Measurements from ENCODE around the gene NWD2. TPM values are rescaled to one million over a fixed set of nuclear protein-coding genes. Genes with fewer than 3 reads are reported as not detected.

The NWD2 gene
- total RNA-seq, 1 experiment from 2014 or later, result not detected

DNA sequence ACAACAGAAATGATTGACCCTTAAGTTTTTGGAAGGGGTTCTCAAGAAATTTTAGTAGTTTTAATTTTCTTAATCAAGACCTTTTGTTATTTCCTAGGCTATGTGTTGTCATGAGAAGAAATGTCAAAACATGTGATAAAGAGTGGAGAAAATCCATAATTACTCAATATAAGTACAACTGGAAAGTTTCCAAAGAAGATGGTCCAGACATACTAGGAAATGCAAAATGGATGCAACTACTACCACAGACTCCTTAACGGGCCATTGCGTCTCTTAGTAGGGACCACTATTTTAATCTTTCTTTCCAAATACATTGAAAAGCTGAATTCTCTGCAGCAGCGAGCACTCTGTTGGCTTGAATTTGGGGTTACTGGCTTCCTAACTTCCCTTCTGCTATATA, 148.8 kb downstream of the NWD2 start:
- Histone ChIP-seq H3K9me2 (ENCODE audit: insufficient read depth) (no peaks in the 10 kb centered on the region), H3K4me1 (ENCODE audit: control insufficient read depth in 1 of 2, insufficient read depth in 2 of 2, low read length in 2 of 2) (peaks cover 0 to 14% of the 10 kb centered on the region in 2 experiments; a peak in 2 of 4 replicates), H3K79me2 (ENCODE audit: insufficient read depth, low read length) (no peaks in the 10 kb centered on the region), H2AFZ (ENCODE audit: low read depth, low read length, poor library complexity, severe bottlenecking) (peak overlapping the region; percentile 23), H3K9me3 (ENCODE audit: control insufficient read depth in 1 of 2, insufficient read depth in 1 of 2, low read depth in 1 of 2, low read length in 2 of 2) (no peaks in the 10 kb centered on the region), H3K27me3 (ENCODE audit: insufficient read depth, low read length) (no peaks in the 10 kb centered on the region), H3K36me3 (ENCODE audit: control insufficient read depth in 1 of 2, insufficient read depth in 2 of 2, low read length in 2 of 2) (no peaks in the 10 kb centered on the region), H3K4me3 (replicated peaks in 1 of 2; ENCODE audit: low read depth in 1 of 2, low read length in 2 of 2) (no peak overlapping the region), H3K4me2 (ENCODE audit: low read length) (peak overlapping the region; percentile 43; the same call in 1 of the 2 replicates), H3K9ac (ENCODE audit: low read length) (no peak overlapping the region), H3K27ac (ENCODE audit: low read depth, low read length) (no peak overlapping the region), H4K20me1 (ENCODE audit: insufficient read depth) (no peaks in the 10 kb centered on the region)
- CTCF ChIA-PET, result no interaction called here
- no TSS peak for BruUV-seq (replicated peaks)
- TF ChIP-seq ZFX (IDR thresholded peaks at IDR 0.05) (no peak), EGR1 (IDR thresholded peaks at IDR 0.05; ENCODE audit: low read depth) (no peak), POLR2A (IDR thresholded peaks at IDR 0.05; ENCODE audit: borderline replicate concordance, extremely low read depth, insufficient read depth, insufficient read length) (no peak)
- ATAC-seq (no peak), DNase-seq (ENCODE audit: low read depth, low spot score) (no peak)
- RAD21 ChIA-PET (ENCODE audit: low non-redundant PET in 1 of 2, low total read pairs in 2 of 2, uncharacterized antibody in 2 of 2, unreplicated experiment in 2 of 2), result no interaction called here
- intact Hi-C loops (cut with micrococcal nuclease), result no loop called here
- POLR2A ChIA-PET, result no interaction called here

GRCh38 chr4:37393889-37394288, 149.3 kb downstream of the NWD2 start:
- no TSS peak for BruUV-seq (replicated peaks)
- intact Hi-C loops (cut with micrococcal nuclease), result no loop called here
- CTCF ChIA-PET, result no interaction called here

More at GRCh38 chr4:37393889-37394288, 149.3 kb downstream of the NWD2 start:
- no peaks in the 10 kb centered on the region for H4K20me1 ChIP-seq (ENCODE audit: insufficient read depth)
- H3K36me3 ChIP-seq (ENCODE audit: control insufficient read depth in 1 of 2, insufficient read depth in 2 of 2, low read length in 2 of 2), result no peaks in the 10 kb centered on the region
- H3K79me2 ChIP-seq (ENCODE audit: insufficient read depth, low read length), result no peaks in the 10 kb centered on the region
- POLR2A ChIA-PET, result no interaction called here
- no peak overlapping the region for H3K4me3 ChIP-seq (replicated peaks in 1 of 2; ENCODE audit: low read depth in 1 of 2, low read length in 2 of 2)
- H2AFZ ChIP-seq (ENCODE audit: low read depth, low read length, poor library complexity, severe bottlenecking), result no peak overlapping the region
- H3K27ac ChIP-seq (ENCODE audit: low read depth, low read length), result no peak overlapping the region
- no peak overlapping the region for H3K9ac ChIP-seq (ENCODE audit: low read length)
- ATAC-seq (no peak), DNase-seq (ENCODE audit: low read depth, low spot score) (no peak)
- H3K9me2 ChIP-seq (ENCODE audit: insufficient read depth), result no peaks in the 10 kb centered on the region
- peaks cover 0 to 14% of the 10 kb centered on the region in 2 experiments; a peak in 2 of 4 replicates for H3K4me1 ChIP-seq (ENCODE audit: control insufficient read depth in 1 of 2, insufficient read depth in 2 of 2, low read length in 2 of 2)
- no peaks in the 10 kb centered on the region for H3K9me3 ChIP-seq (ENCODE audit: control insufficient read depth in 1 of 2, insufficient read depth in 1 of 2, low read depth in 1 of 2, low read length in 2 of 2)
- H3K4me2 ChIP-seq (ENCODE audit: low read length), result no peak overlapping the region
- TF ChIP-seq POLR2AphosphoS5 (IDR thresholded peaks at IDR 0.05; ENCODE audit: low read depth, low read length) (no peak), ELF1 (IDR thresholded peaks at IDR 0.05; ENCODE audit: borderline replicate concordance, low read depth) (no peak), CEBPB (IDR thresholded peaks at IDR 0.05; ENCODE audit: low read depth) (no peak), EGR1 (IDR thresholded peaks at IDR 0.05; ENCODE audit: low read depth) (no peak), SIN3A (IDR thresholded peaks at IDR 0.05; ENCODE audit: low read depth) (no peak), CBX3 (IDR thresholded peaks at IDR 0.05; ENCODE audit: low read depth) (no peak), TCF7L2 (IDR thresholded peaks at IDR 0.05; ENCODE audit: borderline replicate concordance, extremely low read depth, insufficient read depth, insufficient read length) (no peak)
- TF ChIP-seq, protein P1, sequence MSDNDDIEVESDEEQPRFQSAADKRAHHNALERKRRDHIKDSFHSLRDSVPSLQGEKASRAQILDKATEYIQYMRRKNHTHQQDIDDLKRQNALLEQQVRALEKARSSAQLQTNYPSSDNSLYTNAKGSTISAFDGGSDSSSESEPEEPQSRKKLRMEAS (IDR thresholded peaks at IDR 0.05), result no peak
- RAD21 ChIA-PET (ENCODE audit: low non-redundant PET in 1 of 2, low total read pairs in 2 of 2, uncharacterized antibody in 2 of 2, unreplicated experiment in 2 of 2), result no interaction called here
- no peaks in the 10 kb centered on the region for H3K27me3 ChIP-seq (ENCODE audit: insufficient read depth, low read length)

Data from HCT116 (cell line).